Activated CD4-positive, alpha-beta memory T cell treated with anti-CD3 and anti-CD28 coated beads for 36 hours (primary cell): ENCODE results near the gene GINS3. TPM values are rescaled to one million over a fixed set of nuclear protein-coding genes. Genes with fewer than 3 reads are reported as not detected.

Source experiments
- CTCF ChIA-PET: fragments of 350-600 bp; sonication (Branson Sonifier 250); formaldehyde crosslinking; loops from one replicate; lab custom pipeline; 2021; ENCODE audit warnings: antibody characterized with exemption, inconsistent platforms; lab: Charles Lee
- POLR2A ChIA-PET: fragments of 350-600 bp; sonication (Branson Sonifier 250); formaldehyde crosslinking; loops from one replicate; lab custom pipeline; 2021; ENCODE audit warnings: antibody characterized with exemption; lab: Charles Lee
- DNase-seq: peaks from one replicate; pipeline ENCODE4 v3.0.0-alpha.2; 2020
- H3K27ac Mint-ChIP-seq: one replicate; pipeline ENCODE4 v1.8.0; 2021; ENCODE audit warnings: mixed read lengths
- H3K27me3 Mint-ChIP-seq: one replicate; pipeline ENCODE4 v1.8.0; 2021; ENCODE audit warnings: mixed read lengths
- H3K36me3 Mint-ChIP-seq: one replicate; pipeline ENCODE4 v1.8.0; 2021; ENCODE audit warnings: mixed read lengths
- H3K4me1 Mint-ChIP-seq: one replicate; pipeline ENCODE4 v1.8.0; 2021; ENCODE audit warnings: low read depth, mixed read lengths
- H3K4me3 Mint-ChIP-seq: one replicate; pipeline ENCODE4 v1.8.0; 2021; ENCODE audit warnings: mild to moderate bottlenecking, mixed read lengths
- H3K9me3 Mint-ChIP-seq: one replicate; pipeline ENCODE4 v1.8.0; 2021; ENCODE audit warnings: mixed read lengths
- intact Hi-C: fragments of 100-400 bp; cut with micrococcal nuclease; formaldehyde crosslinking; loops from one replicate; pipeline ENCODE4 v1.15.1; 2023
- total RNA-seq, 2 experiments: library from RNA; stranded (reverse); gene quantifications; one replicate each; pipeline ENCODE4 v1.2.3, GENCODE V29; 2021

The GINS3 gene
- total RNA-seq, 2 experiments from 2014 or later: 13.8 to 14.0 TPM

DNA sequence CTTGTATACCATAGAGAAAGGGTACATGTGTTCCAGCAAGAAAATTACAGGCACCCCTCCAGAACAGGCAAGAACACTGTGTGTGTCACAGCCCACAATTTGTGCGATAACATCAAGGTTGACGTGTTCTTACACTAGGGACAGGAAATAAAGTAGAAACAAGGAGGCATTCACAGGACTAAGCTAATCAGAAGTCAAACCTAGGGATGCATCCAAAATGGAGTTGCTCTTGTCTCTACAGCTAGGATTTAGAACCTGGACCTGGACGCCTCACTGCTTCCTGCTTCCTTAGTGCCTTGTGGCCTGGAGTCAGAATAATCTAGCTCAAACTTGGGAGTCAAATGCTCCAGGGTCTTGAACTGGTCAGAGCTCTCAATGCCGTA is 41.3 kb downstream of the GINS3 start:
- Mint-ChIP-seq H3K4me3 (no peak overlapping the region), H3K27ac (no peak overlapping the region), H3K36me3 (no peaks in the 10 kb centered on the region), H3K9me3 (peaks cover 4% of the 10 kb centered on the region), H3K27me3 (peaks cover 1% of the 10 kb centered on the region), H3K4me1 (no peaks in the 10 kb centered on the region)
- DNase-seq: no peak
- intact Hi-C loops: no loop called here
- ChIA-PET POLR2A (no interaction called here), CTCF (no interaction called here)

DNA sequence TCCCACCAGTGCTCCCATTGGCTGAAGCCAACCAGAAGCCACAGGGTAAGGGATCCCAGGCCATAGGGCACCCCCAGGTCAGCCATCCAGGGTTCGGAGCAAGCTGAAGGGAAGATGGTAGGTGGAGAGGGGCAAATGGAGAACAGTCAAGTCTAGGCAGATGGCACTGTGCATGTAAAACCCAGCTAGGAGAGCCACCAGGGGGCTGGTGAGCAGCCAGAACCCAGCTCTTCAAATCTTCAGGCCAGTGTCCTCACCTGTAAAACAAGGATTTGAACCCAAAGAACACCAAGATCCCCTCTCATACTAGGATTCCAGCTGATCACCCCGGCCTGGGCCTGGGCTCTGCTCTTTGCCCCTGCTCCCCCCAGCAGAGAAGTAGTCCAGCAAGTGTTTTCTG is 43.5 kb downstream of the GINS3 start:
- no peak overlapping the region for H3K4me3 Mint-ChIP-seq
- no peaks in the 10 kb centered on the region for H3K4me1 Mint-ChIP-seq
- peaks cover 1% of the 10 kb centered on the region for H3K27me3 Mint-ChIP-seq
- CTCF ChIA-PET: interaction anchor here (1.0 kb wide), 1 partner anchor 99 kb away, joined by 3 read pairs; no protein-coding TSS in a partner anchor
- no peak for DNase-seq
- no peaks in the 10 kb centered on the region for H3K36me3 Mint-ChIP-seq
- POLR2A ChIA-PET: no interaction called here
- intact Hi-C loops: no loop called here
- H3K27ac Mint-ChIP-seq: no peak overlapping the region
- H3K9me3 Mint-ChIP-seq: peaks cover 4% of the 10 kb centered on the region

DNA sequence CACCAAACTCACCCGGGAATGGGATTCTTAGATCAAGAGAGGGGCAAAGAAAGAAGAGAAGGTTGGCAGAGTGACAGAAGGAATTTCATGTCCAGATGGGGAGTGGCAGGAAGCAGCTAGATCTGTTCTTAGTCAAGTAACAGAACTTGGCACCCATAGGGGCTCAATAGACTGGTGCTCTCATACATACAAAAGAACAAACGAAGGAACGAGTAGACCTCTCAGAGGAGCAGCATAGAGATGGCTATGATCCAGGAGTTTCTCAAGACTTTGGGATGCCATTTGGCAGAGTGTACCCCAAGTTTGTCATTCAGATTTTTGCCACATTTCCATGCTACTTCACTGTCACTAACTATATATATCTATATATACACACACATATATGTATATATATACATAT is 47.9 kb downstream of the GINS3 start:
- Mint-ChIP-seq H3K4me3 (no peak overlapping the region), H3K27me3 (peaks cover 8% of the 10 kb centered on the region), H3K36me3 (no peaks in the 10 kb centered on the region), H3K9me3 (peaks cover 4% of the 10 kb centered on the region), H3K27ac (no peak overlapping the region), H3K4me1 (no peaks in the 10 kb centered on the region)
- ChIA-PET POLR2A (no interaction called here), CTCF (no interaction called here)
- intact Hi-C loops: no loop called here
- no peak for DNase-seq

DNA sequence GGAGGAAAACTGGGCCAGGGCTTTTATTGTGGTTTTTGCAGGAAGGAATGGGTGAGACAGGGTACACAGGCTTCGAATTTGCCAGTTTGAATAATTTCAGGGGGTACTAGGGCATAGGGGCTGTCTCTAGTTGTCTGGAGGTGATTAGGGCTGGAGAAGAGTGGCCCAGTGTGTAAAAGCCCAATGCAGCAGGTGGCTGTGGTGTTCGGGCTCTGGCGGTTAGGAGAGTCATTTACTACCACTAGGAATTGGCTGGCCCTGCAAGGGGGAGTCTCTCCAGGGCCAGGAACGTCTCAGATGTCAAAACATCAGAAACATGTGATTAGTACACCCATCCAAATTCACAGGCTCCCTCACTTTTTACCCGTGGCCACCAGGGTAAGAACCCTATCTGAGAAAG is 50.3 kb downstream of the GINS3 start:
- no peak for DNase-seq
- intact Hi-C loops: no loop called here
- H3K9me3 Mint-ChIP-seq: no peaks in the 10 kb centered on the region
- CTCF ChIA-PET: interaction anchor here (1.2 kb wide), 1 partner anchor 45 kb away, joined by 3 read pairs; no protein-coding TSS in a partner anchor
- POLR2A ChIA-PET: no interaction called here
- no peaks in the 10 kb centered on the region for H3K36me3 Mint-ChIP-seq
- no peaks in the 10 kb centered on the region for H3K4me1 Mint-ChIP-seq
- no peak overlapping the region for H3K4me3 Mint-ChIP-seq
- peaks cover 10% of the 10 kb centered on the region for H3K27me3 Mint-ChIP-seq
- H3K27ac Mint-ChIP-seq: no peak overlapping the region

DNA sequence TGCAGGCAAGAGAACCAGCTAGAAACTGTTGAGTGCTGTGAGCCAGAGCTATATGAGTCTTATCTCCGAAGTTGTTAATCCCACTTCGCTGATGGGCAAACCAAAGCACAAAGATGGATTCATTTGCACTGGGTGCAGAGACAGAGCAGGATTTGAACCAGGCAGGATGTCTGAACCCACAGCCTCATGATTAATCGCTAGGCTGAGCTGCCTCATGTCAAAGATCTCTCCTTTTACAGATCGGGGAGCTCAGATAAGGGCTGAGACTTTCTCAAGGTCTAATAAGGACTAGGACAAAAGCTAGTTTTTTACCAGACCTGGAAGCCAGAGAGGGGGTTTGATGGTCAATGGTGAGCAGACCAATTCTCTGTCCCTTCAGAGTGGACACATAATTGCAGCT is 51.5 kb downstream of the GINS3 start:
- H3K36me3 Mint-ChIP-seq: no peaks in the 10 kb centered on the region
- CTCF ChIA-PET: interaction anchor here (0.5 to 2.0 kb wide), 3 partner anchors 43 to 146 kb away, joined by 3 to 7 read pairs (median 4); no protein-coding TSS in a partner anchor
- H3K27ac Mint-ChIP-seq: no peak overlapping the region
- no peaks in the 10 kb centered on the region for H3K9me3 Mint-ChIP-seq
- POLR2A ChIA-PET: no interaction called here
- intact Hi-C loops: no loop called here
- H3K4me3 Mint-ChIP-seq: no peak overlapping the region
- no peaks in the 10 kb centered on the region for H3K4me1 Mint-ChIP-seq
- peaks cover 13% of the 10 kb centered on the region for H3K27me3 Mint-ChIP-seq
- DNase-seq: no peak

DNA sequence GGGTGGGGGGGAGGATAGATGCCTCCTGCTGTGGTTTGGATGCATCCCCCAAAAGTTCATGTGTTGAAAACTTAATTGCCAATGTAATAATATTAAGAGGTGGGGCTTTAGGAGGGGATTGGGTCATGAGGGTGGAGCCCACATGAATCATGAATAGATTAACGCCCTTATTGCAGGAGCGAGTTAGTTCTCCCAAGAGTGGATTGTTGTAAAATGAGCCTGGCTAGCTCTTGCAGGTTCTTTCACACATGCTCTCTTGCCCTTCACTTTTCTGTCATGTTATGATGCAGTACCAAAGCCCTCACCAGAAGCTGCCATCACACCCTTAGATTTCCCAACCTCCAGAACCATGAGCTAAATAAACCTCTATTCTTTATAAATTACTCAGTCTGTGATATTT is 52.0 kb downstream of the GINS3 start:
- Mint-ChIP-seq H3K36me3 (no peaks in the 10 kb centered on the region), H3K4me3 (no peak overlapping the region), H3K4me1 (no peaks in the 10 kb centered on the region), H3K9me3 (no peaks in the 10 kb centered on the region), H3K27ac (no peak overlapping the region), H3K27me3 (peaks cover 13% of the 10 kb centered on the region)
- DNase-seq: no peak
- intact Hi-C loops: no loop called here
- POLR2A ChIA-PET: no interaction called here
- CTCF ChIA-PET: interaction anchor here (0.5 to 2.0 kb wide), 3 partner anchors 108 to 1256 kb away, joined by 3 to 7 read pairs (median 4); no protein-coding TSS in a partner anchor

DNA sequence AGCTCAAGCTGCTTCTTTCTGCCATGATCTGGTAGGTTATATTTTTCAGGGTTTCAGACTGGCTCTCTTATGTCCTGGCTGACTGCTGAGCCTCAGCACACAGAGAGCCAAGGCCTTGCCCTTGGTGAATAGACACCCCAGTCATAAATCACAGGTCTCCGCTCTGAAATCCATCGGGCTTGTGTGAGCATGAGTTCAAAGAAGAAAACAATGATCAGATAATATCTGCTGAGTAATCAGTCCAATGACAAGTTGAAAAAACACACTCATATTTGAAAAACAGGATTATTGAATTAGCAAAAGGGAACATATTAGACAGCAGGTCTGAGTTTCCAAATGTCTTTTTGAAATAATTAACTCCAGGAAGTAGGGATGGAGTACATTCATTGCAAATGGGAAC is 56.6 kb downstream of the GINS3 start:
- no peak overlapping the region for H3K4me3 Mint-ChIP-seq
- H3K27me3 Mint-ChIP-seq: peaks cover 12% of the 10 kb centered on the region
- no peak overlapping the region for H3K27ac Mint-ChIP-seq
- no peaks in the 10 kb centered on the region for H3K9me3 Mint-ChIP-seq
- DNase-seq: no peak
- POLR2A ChIA-PET: no interaction called here
- intact Hi-C loops: no loop called here
- H3K4me1 Mint-ChIP-seq: no peaks in the 10 kb centered on the region
- H3K36me3 Mint-ChIP-seq: no peaks in the 10 kb centered on the region
- CTCF ChIA-PET: interaction anchor here (1.1 kb wide), 1 partner anchor 112 kb away, joined by 3 read pairs; no protein-coding TSS in a partner anchor

DNA sequence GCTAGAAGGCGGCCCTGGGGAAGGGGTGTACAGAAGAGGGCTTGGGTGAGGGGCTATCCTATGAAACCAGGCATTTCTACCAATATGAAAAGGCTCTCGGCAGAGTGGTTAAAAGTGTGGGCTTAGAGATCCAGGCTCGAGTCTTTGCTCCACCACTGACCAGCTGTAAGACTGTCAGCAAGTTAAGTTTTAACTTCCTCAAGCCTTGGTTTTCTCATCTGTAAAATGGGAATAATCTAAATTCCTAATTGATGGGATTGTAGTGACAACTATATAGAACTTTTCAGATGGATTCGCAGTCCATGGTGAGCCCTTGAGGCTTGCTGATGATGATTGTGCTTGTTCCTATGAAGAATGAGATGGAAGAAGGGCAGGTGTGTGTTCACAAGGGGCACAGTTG is 57.0 kb downstream of the GINS3 start:
- POLR2A ChIA-PET: no interaction called here
- Mint-ChIP-seq H3K27ac (no peak overlapping the region), H3K9me3 (no peaks in the 10 kb centered on the region), H3K36me3 (no peaks in the 10 kb centered on the region), H3K4me3 (no peak overlapping the region), H3K4me1 (no peaks in the 10 kb centered on the region), H3K27me3 (peaks cover 10% of the 10 kb centered on the region)
- intact Hi-C loops: no loop called here
- no peak for DNase-seq
- CTCF ChIA-PET: no interaction called here

DNA sequence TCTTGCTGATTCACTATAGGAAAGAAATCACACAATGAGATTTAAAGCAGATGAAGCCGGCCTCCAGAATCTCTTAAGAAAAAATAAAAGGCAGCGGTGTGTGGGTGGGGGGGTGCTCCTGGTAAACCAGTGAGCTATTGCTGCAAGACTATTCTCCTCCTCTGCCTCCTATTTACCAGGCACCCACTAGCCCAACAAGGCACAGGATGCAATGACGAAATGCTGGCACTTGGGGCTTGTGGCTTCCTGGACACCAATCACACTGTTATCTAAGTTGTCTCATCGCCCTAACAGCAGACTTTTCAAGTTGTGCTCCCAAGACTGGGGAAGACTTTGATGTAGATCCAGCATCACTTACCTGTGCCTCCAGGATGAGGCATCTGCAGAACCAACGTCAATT is 57.5 kb downstream of the GINS3 start:
- no peaks in the 10 kb centered on the region for H3K9me3 Mint-ChIP-seq
- ChIA-PET POLR2A (no interaction called here), CTCF (no interaction called here)
- no peak for DNase-seq
- no peak overlapping the region for H3K27ac Mint-ChIP-seq
- intact Hi-C loops: no loop called here
- no peak overlapping the region for H3K4me3 Mint-ChIP-seq
- H3K4me1 Mint-ChIP-seq: no peaks in the 10 kb centered on the region
- H3K27me3 Mint-ChIP-seq: peaks cover 10% of the 10 kb centered on the region
- H3K36me3 Mint-ChIP-seq: no peaks in the 10 kb centered on the region

DNA sequence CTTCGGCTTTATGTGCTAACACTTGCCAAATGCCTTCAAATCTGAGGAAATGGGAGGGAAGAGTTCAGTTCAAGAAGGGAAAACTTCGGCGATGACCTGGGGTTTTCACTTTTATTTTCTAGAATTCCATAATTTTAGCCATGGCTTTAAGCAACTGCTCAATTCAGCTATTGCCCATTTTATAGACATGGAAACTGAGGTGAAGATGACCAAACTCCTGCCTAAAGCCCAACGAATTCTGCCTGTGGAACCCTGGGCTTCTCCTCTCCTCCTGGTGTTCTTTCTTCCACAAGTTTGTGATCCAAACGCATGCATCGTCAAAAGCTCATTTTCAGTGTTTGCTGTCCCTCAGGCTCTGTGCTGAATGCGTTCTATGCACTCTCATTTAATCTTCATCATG is 58.3 kb downstream of the GINS3 start:
- intact Hi-C loops: no loop called here
- no peak for DNase-seq
- H3K36me3 Mint-ChIP-seq: no peaks in the 10 kb centered on the region
- no peak overlapping the region for H3K4me3 Mint-ChIP-seq
- H3K9me3 Mint-ChIP-seq: no peaks in the 10 kb centered on the region
- ChIA-PET POLR2A (no interaction called here), CTCF (no interaction called here)
- H3K27me3 Mint-ChIP-seq: peaks cover 10% of the 10 kb centered on the region
- no peaks in the 10 kb centered on the region for H3K4me1 Mint-ChIP-seq
- H3K27ac Mint-ChIP-seq: no peak overlapping the region

DNA sequence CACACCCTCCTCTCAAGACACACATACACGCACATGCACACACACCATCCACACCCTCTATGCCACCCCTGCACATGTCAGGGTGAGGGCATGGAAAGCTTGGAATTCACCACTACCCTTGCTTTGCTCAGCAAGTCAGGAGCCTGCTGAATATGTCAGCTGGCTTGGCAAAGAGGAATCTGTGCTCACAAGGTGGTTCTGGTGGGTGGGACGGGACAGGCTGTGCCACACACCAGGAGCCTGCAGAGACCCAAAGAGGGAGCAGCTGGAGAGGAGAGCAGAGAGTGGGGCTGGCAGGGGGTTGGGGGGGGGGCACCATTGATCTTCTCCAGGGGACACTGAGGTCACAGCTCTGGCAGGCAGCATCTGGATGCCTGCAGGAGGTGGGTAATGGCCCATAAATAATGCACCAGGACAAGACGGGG is 59.0 kb downstream of the GINS3 start:
- peaks cover 10% of the 10 kb centered on the region for H3K27me3 Mint-ChIP-seq
- intact Hi-C loops: no loop called here
- CTCF ChIA-PET: no interaction called here
- H3K27ac Mint-ChIP-seq: no peak overlapping the region
- no peak overlapping the region for H3K4me3 Mint-ChIP-seq
- POLR2A ChIA-PET: no interaction called here
- no peaks in the 10 kb centered on the region for H3K9me3 Mint-ChIP-seq
- no peak for DNase-seq
- no peaks in the 10 kb centered on the region for H3K36me3 Mint-ChIP-seq
- H3K4me1 Mint-ChIP-seq: no peaks in the 10 kb centered on the region

DNA sequence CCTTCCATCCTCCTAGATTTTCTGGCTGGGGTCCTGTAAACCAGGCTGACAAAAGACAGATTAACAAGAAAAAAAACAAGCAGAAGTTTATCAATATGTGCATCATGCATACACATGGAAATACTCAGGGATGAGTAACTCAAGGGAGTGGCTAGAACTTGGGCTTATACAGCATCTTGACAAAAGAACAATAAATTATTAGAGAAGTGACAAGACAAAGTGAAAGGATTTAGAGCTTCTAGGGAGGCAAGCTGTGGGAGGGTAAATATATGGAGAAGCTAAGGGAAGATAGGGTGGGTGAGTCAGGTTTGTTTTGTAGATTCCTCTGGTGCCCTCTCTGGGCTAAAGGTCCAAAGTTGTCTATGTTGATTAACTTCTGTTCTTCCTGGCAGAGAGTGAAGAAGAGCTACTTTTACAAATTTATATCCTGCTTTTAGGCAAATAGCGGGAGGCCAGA is 59.7 kb downstream of the GINS3 start:
- H3K27me3 Mint-ChIP-seq: peaks cover 10% of the 10 kb centered on the region
- H3K9me3 Mint-ChIP-seq: no peaks in the 10 kb centered on the region
- DNase-seq: no peak
- ChIA-PET POLR2A (no interaction called here), CTCF (interaction anchor here (0.6 to 1.2 kb wide), 2 partner anchors 34 to 35 kb away, joined by 3 read pairs; no protein-coding TSS in a partner anchor)
- no peaks in the 10 kb centered on the region for H3K36me3 Mint-ChIP-seq
- intact Hi-C loops: no loop called here
- H3K4me3 Mint-ChIP-seq: no peak overlapping the region
- no peak overlapping the region for H3K27ac Mint-ChIP-seq
- H3K4me1 Mint-ChIP-seq: no peaks in the 10 kb centered on the region

DNA sequence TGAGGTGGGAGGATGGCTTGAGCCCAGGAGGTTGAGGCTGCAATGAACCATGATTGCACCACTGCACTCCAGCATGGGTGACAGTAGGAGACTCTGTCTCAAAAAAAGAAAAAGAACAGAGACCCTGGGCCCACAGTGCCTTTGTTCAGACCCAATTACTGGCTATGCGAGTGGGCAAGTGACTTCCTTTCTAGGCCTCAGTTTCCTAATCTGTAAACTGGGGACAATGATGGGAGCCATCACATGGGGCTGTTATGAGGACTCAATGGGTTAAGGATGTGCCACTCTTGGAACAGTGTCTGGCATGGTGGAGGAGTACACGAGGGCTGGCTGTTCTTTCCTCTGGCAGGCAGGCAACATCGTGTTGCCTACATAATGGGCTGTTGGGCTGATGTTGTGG is 60.4 kb downstream of the GINS3 start:
- Mint-ChIP-seq H3K4me1 (no peaks in the 10 kb centered on the region), H3K27me3 (peaks cover 10% of the 10 kb centered on the region), H3K4me3 (no peak overlapping the region), H3K27ac (no peak overlapping the region), H3K9me3 (no peaks in the 10 kb centered on the region), H3K36me3 (no peaks in the 10 kb centered on the region)
- intact Hi-C loops: no loop called here
- no peak for DNase-seq
- CTCF ChIA-PET: interaction anchor here (1.2 kb wide), 1 partner anchor 35 kb away, joined by 3 read pairs; no protein-coding TSS in a partner anchor
- POLR2A ChIA-PET: no interaction called here
